Erythroblast (primary cell): ENCODE results near the gene SAP130.

Source experiments
- GATA1 ChIP-seq: IDR thresholded peaks from 2 replicates; pipeline ENCODE4 v1.6.1; 2011; ENCODE audit warnings: low read depth, mild to moderate bottlenecking, control low read depth, low read length, moderate library complexity
- POLR2A ChIP-seq: IDR thresholded peaks from 2 replicates; pipeline ENCODE4 v1.6.1; 2011; ENCODE audit warnings: mild to moderate bottlenecking, low read length

DNA sequence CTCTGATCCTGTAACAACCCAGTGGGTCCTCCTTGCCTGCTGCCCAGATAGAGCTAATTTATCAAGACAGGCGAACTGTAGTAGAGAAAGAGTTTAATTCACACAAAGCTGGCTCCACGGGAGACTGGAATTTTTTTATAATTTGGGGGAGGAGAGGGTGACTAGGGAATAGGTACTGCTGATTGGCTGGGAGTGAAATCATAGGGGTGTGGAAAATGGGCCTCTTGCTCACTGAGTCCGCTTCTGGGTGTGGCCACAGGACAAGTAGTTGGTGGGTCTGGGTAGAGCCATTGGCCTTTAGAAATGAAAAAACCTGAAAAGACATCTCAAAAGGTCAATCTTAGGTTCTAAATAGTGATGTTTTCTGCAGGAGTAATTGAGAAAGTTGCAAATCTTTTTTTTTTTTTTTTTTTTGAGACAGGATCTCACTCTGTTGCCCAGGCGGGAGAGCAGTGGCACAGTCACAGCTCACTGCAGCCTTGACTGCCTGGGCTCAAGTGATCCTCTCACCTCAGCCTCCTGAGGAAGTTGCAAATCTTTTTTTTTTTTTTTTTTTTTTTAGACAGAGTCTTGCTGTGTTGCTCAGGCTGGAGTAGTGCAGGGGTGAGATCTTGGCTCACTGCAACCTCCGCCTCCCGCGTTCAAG lies 48.7 kb upstream of the SAP130 start:
- TF ChIP-seq POLR2A: no peak
- no peak for TF ChIP-seq GATA1
